SK-N-SH treated with all-trans-retinoic acid at 6 μM for 48 hours (cell line): ENCODE results near the gene SCNN1B.

Source experiments
- ATAC-seq: fragments of 200-7000 bp; cut with Tn5 transposase; 3 replicates; pipeline ENCODE4 v1.9.1; 2020; ENCODE audit warnings: mild to moderate bottlenecking, moderate library complexity
- ARNTL ChIP-seq: fragments of 450-650 bp; formaldehyde crosslinking; IDR thresholded peaks from 2 replicates; pipeline ENCODE4 v1.5.0; 2020; ENCODE audit warnings: low read depth, mild to moderate bottlenecking, moderate library complexity, borderline replicate concordance
- BACH2 ChIP-seq: fragments of 250-450 bp; sonication (Bioruptor Pico); IDR thresholded peaks from 2 replicates; pipeline ENCODE4 v1.9.0; 2021; ENCODE audit warnings: mild to moderate bottlenecking, borderline replicate concordance
- CSDC2 ChIP-seq: fragments of 250-450 bp; sonication (Bioruptor Pico); IDR thresholded peaks from 2 replicates; pipeline ENCODE4 v1.5.0; 2020; ENCODE audit warnings: mild to moderate bottlenecking, moderate library complexity
- ESRRG ChIP-seq: fragments of 250-450 bp; sonication (Bioruptor Pico); IDR thresholded peaks from 2 replicates; pipeline ENCODE4 v1.6.1; 2021; ENCODE audit warnings: mild to moderate bottlenecking
- ISL1 ChIP-seq: fragments of 250-450 bp; sonication (Bioruptor Pico); IDR thresholded peaks from 2 replicates; pipeline ENCODE4 v2.1.2; 2022; ENCODE audit warnings: mild to moderate bottlenecking, moderate library complexity
- OSR1 ChIP-seq: fragments of 250-450 bp; sonication (Bioruptor Pico); IDR thresholded peaks from 2 replicates; pipeline ENCODE4 v1.8.0; 2022; ENCODE audit warnings: moderate library complexity, mild to moderate bottlenecking, inconsistent platforms
- PPARA ChIP-seq: fragments of 250-450 bp; sonication (Bioruptor Pico); IDR thresholded peaks from 2 replicates; pipeline ENCODE4 v1.5.0; 2020; ENCODE audit warnings: mild to moderate bottlenecking, borderline replicate concordance
- RARB ChIP-seq: fragments of 250-450 bp; sonication (Bioruptor Pico); IDR thresholded peaks from 2 replicates; pipeline ENCODE4 v1.8.0; 2021; ENCODE audit warnings: mild to moderate bottlenecking, moderate library complexity
- SNAI2 ChIP-seq: fragments of 250-450 bp; sonication (Bioruptor Pico); IDR thresholded peaks from 2 replicates; pipeline ENCODE4 v1.5.0; 2020; ENCODE audit warnings: mild to moderate bottlenecking, moderate library complexity
- TCF4 ChIP-seq: fragments of 250-450 bp; sonication (Bioruptor Pico); IDR thresholded peaks from 2 replicates; pipeline ENCODE4 v1.8.0; 2021; ENCODE audit warnings: mild to moderate bottlenecking, moderate library complexity, borderline replicate concordance
- TOX ChIP-seq: fragments of 250-450 bp; sonication (Bioruptor Pico); IDR thresholded peaks from 2 replicates; pipeline ENCODE4 v1.8.0; 2021; ENCODE audit warnings: mild to moderate bottlenecking, moderate library complexity, borderline replicate concordance
- ZC3H10 ChIP-seq: fragments of 250-450 bp; sonication (Bioruptor Pico); IDR thresholded peaks from 2 replicates; pipeline ENCODE4 v1.5.1; 2021; ENCODE audit warnings: mild to moderate bottlenecking, moderate library complexity
- ZFP3 ChIP-seq: fragments of 250-450 bp; sonication (Bioruptor Pico); IDR thresholded peaks from 2 replicates; pipeline ENCODE4 v1.5.0; 2020; ENCODE audit warnings: mild to moderate bottlenecking, moderate library complexity
- ZFP30 ChIP-seq: fragments of 450-650 bp; formaldehyde crosslinking; IDR thresholded peaks from 2 replicates; pipeline ENCODE4 v1.5.0; 2022; ENCODE audit warnings: mild to moderate bottlenecking, moderate library complexity
- ZNF70 ChIP-seq: fragments of 450-650 bp; formaldehyde crosslinking; IDR thresholded peaks from 2 replicates; pipeline ENCODE4 v1.5.0; 2020; ENCODE audit warnings: mild to moderate bottlenecking, moderate library complexity
- ZNF8 ChIP-seq: fragments of 450-650 bp; formaldehyde crosslinking; IDR thresholded peaks from 2 replicates; pipeline ENCODE4 v1.5.0; 2020; ENCODE audit warnings: mild to moderate bottlenecking, moderate library complexity
- TF ChIP-seq, protein P1 (sequence below): fragments of 250-450 bp; sonication (Bioruptor Pico); IDR thresholded peaks from 2 replicates; pipeline ENCODE4 v1.8.0; 2020; ENCODE audit warnings: mild to moderate bottlenecking, moderate library complexity, borderline replicate concordance
- TF ChIP-seq, protein P2 (sequence below): fragments of 250-450 bp; sonication (Bioruptor Pico); IDR thresholded peaks from 2 replicates; pipeline ENCODE4 v1.8.0; 2021; ENCODE audit warnings: low read depth, mild to moderate bottlenecking, moderate library complexity, borderline replicate concordance
- TF ChIP-seq, protein P3 (sequence below): fragments of 250-450 bp; sonication (Bioruptor Pico); IDR thresholded peaks from 2 replicates; pipeline ENCODE4 v1.5.0; 2020; ENCODE audit warnings: mild to moderate bottlenecking, moderate library complexity
- TF ChIP-seq, protein P4 (sequence below): fragments of 250-450 bp; sonication (Bioruptor Pico); IDR thresholded peaks from 2 replicates; pipeline ENCODE4 v1.5.1; 2021; ENCODE audit warnings: mild to moderate bottlenecking, moderate library complexity
- TF ChIP-seq, protein P5 (sequence below): fragments of 250-450 bp; sonication (Bioruptor Pico); IDR thresholded peaks from 2 replicates; pipeline ENCODE4 v1.5.1; 2020; ENCODE audit warnings: low read depth, mild to moderate bottlenecking, moderate library complexity

SCNN1B gene

DNA sequence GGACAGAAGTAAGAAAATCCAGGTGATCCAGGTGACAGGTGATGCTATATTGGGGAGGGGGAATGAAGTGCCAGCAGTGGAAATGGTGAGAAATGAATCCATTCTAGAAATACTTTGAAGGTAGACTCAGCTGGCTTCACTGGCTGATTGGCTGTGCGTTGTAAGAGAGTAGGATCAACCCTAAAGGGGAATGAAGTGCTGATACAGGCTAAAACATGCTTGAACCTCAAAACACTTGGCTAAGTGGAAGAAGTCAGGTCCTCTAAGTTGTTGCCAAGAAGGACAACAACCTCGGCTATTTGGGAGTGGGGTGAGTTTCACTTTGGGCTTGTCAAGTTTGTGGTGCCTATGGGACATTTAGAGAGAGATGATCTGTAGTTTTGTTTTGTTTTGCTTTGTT, 24.1 kb upstream of the SCNN1B start:
- ATAC-seq: no peak
- TF ChIP-seq, protein P1, sequence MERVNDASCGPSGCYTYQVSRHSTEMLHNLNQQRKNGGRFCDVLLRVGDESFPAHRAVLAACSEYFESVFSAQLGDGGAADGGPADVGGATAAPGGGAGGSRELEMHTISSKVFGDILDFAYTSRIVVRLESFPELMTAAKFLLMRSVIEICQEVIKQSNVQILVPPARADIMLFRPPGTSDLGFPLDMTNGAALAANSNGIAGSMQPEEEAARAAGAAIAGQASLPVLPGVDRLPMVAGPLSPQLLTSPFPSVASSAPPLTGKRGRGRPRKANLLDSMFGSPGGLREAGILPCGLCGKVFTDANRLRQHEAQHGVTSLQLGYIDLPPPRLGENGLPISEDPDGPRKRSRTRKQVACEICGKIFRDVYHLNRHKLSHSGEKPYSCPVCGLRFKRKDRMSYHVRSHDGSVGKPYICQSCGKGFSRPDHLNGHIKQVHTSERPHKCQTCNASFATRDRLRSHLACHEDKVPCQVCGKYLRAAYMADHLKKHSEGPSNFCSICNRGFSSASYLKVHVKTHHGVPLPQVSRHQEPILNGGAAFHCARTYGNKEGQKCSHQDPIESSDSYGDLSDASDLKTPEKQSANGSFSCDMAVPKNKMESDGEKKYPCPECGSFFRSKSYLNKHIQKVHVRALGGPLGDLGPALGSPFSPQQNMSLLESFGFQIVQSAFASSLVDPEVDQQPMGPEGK: no peak
- no peak for TF ChIP-seq PPARA (CRISPR knock-in tag)
- no peak for TF ChIP-seq ZNF8 (CRISPR knock-in tag)
- no peak for TF ChIP-seq SNAI2 (CRISPR knock-in tag)
- TF ChIP-seq ZC3H10 (CRISPR knock-in tag): no peak
- TF ChIP-seq, protein P2, sequence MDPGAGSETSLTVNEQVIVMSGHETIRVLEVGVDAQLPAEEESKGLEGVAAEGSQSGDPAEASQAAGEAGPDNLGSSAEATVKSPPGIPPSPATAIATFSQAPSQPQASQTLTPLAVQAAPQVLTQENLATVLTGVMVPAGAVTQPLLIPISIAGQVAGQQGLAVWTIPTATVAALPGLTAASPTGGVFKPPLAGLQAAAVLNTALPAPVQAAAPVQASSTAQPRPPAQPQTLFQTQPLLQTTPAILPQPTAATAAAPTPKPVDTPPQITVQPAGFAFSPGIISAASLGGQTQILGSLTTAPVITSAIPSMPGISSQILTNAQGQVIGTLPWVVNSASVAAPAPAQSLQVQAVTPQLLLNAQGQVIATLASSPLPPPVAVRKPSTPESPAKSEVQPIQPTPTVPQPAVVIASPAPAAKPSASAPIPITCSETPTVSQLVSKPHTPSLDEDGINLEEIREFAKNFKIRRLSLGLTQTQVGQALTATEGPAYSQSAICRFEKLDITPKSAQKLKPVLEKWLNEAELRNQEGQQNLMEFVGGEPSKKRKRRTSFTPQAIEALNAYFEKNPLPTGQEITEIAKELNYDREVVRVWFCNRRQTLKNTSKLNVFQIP (CRISPR knock-in tag): no peak
- no peak for TF ChIP-seq ZFP3 (CRISPR knock-in tag)
- TF ChIP-seq ZFP30: no peak
- TF ChIP-seq, protein P3, sequence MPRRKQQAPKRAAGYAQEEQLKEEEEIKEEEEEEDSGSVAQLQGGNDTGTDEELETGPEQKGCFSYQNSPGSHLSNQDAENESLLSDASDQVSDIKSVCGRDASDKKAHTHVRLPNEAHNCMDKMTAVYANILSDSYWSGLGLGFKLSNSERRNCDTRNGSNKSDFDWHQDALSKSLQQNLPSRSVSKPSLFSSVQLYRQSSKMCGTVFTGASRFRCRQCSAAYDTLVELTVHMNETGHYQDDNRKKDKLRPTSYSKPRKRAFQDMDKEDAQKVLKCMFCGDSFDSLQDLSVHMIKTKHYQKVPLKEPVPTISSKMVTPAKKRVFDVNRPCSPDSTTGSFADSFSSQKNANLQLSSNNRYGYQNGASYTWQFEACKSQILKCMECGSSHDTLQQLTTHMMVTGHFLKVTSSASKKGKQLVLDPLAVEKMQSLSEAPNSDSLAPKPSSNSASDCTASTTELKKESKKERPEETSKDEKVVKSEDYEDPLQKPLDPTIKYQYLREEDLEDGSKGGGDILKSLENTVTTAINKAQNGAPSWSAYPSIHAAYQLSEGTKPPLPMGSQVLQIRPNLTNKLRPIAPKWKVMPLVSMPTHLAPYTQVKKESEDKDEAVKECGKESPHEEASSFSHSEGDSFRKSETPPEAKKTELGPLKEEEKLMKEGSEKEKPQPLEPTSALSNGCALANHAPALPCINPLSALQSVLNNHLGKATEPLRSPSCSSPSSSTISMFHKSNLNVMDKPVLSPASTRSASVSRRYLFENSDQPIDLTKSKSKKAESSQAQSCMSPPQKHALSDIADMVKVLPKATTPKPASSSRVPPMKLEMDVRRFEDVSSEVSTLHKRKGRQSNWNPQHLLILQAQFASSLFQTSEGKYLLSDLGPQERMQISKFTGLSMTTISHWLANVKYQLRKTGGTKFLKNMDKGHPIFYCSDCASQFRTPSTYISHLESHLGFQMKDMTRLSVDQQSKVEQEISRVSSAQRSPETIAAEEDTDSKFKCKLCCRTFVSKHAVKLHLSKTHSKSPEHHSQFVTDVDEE: no peak
- TF ChIP-seq RARB (CRISPR knock-in tag): no peak
- no peak for TF ChIP-seq TOX (CRISPR knock-in tag)
- TF ChIP-seq, protein P4, sequence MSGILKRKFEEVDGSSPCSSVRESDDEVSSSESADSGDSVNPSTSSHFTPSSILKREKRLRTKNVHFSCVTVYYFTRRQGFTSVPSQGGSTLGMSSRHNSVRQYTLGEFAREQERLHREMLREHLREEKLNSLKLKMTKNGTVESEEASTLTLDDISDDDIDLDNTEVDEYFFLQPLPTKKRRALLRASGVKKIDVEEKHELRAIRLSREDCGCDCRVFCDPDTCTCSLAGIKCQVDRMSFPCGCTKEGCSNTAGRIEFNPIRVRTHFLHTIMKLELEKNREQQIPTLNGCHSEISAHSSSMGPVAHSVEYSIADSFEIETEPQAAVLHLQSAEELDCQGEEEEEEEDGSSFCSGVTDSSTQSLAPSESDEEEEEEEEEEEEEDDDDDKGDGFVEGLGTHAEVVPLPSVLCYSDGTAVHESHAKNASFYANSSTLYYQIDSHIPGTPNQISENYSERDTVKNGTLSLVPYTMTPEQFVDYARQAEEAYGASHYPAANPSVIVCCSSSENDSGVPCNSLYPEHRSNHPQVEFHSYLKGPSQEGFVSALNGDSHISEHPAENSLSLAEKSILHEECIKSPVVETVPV: no peak
- no peak for TF ChIP-seq ESRRG (CRISPR knock-in tag)
- TF ChIP-seq, protein P5, sequence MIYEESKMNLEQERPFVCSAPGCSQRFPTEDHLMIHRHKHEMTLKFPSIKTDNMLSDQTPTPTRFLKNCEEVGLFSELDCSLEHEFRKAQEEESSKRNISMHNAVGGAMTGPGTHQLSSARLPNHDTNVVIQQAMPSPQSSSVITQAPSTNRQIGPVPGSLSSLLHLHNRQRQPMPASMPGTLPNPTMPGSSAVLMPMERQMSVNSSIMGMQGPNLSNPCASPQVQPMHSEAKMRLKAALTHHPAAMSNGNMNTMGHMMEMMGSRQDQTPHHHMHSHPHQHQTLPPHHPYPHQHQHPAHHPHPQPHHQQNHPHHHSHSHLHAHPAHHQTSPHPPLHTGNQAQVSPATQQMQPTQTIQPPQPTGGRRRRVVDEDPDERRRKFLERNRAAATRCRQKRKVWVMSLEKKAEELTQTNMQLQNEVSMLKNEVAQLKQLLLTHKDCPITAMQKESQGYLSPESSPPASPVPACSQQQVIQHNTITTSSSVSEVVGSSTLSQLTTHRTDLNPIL (CRISPR knock-in tag): no peak
- no peak for TF ChIP-seq ARNTL
- no peak for TF ChIP-seq CSDC2
- TF ChIP-seq TCF4 (CRISPR knock-in tag): no peak
- no peak for TF ChIP-seq ISL1
- no peak for TF ChIP-seq OSR1

DNA sequence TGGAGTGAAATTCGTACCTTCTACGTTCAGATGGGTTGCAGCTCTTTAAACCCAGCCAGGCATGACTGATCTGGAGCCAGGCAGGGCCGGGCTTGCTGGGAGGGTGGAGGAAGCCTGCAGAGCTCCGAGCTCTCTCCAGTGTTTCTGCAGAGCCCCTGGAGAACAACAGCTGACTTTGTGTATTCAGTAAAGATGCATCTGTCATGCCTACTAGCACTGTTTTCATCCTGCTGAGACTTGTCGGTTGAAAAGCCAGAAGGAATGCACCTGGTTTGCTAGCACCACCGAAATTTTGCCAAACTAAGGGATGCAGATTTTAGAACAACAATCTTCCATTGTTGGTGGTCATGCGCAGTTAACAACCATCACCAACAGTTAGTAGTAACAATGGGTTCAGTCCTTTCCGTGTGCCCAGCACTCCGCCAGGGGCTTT, 22.4 kb upstream of the SCNN1B start:
- no peak for TF ChIP-seq ZNF8 (CRISPR knock-in tag)
- no peak for TF ChIP-seq TCF4 (CRISPR knock-in tag)
- no peak for TF ChIP-seq ARNTL
- TF ChIP-seq ZFP30: no peak
- no peak for TF ChIP-seq PPARA (CRISPR knock-in tag)
- TF ChIP-seq, protein P4: no peak
- no peak for TF ChIP-seq TOX (CRISPR knock-in tag)
- no peak for TF ChIP-seq ZC3H10 (CRISPR knock-in tag)
- no peak for TF ChIP-seq CSDC2
- no peak for TF ChIP-seq ZNF70
- TF ChIP-seq OSR1: no peak
- TF ChIP-seq, protein P5 (CRISPR knock-in tag): no peak
- no peak for TF ChIP-seq BACH2 (CRISPR knock-in tag)
- TF ChIP-seq, protein P2 (CRISPR knock-in tag): no peak
- no peak for ATAC-seq
